K562 (cell line): ENCODE data around the gene PHF19. TPM values are rescaled to one million over a fixed set of nuclear protein-coding genes. Genes with fewer than 3 reads are reported as not detected.

Source experiments
- ATAC-seq: fragments of 200-7000 bp; cut with Tn5 transposase; 3 replicates; pipeline ENCODE4 v1.9.1; 2020; ENCODE audit warnings: moderate library complexity
- BruUV-seq: library from RNA; stranded (reverse); fragments of 400-500 nt; replicated peaks from 2 replicates; lab custom pipeline; 2021; lab: Mats Ljungman, UMichigan
- CTCF ChIA-PET: fragments of 300-600 bp; formaldehyde crosslinking; extraction: SDS; loops from one replicate; lab custom pipeline; 2021; ENCODE audit warnings: low intra/inter-chr PET ratio; lab: Yijun Ruan, JAX
- POLR2A ChIA-PET: fragments of 300-600, 350-650 bp; sonication (Branson Sonifier 250); formaldehyde crosslinking; extraction: SDS; loops from one replicate; lab custom pipeline; 2021; ENCODE audit warnings: antibody characterized with exemption, inconsistent platforms; lab: Yijun Ruan, JAX
- DNase-seq, 4 experiments: peaks; one replicate each; pipeline versions ENCODE4 v3.0.0 to v3.0.0-alpha.2; 2011 to 2018; ENCODE audit warnings: low spot score in 3 of 4, mixed read lengths in 3 of 4; ENCODE audit errors: extremely low read depth in 1 of 4
- FAIRE-seq: peaks from 2 replicates; lab custom pipeline; 2011; peaks lifted over from hg19 to GRCh38; lab: Jason Lieb, UNC
- H2AFZ ChIP-seq: 2 replicates; pipeline ENCODE4 v1.6.0; 2011; ENCODE audit warnings: low read depth, low read length, control low read depth, inconsistent platforms
- H3K27ac ChIP-seq: fragments of 200-600 bp; 3 replicates; pipeline ENCODE4 v1.8.0; 2011; ENCODE audit warnings: low read depth, mild to moderate bottlenecking, control low read depth, inconsistent platforms, low read length, moderate library complexity, mixed read lengths; ENCODE audit errors: extremely low read depth
- H3K27me3 ChIP-seq, 2 experiments: fragments of 300-600 bp in 1 of 2; 2 replicates in 1 of 2; 3 replicates in 1 of 2; pipeline versions ENCODE4 v1.6.0 to v1.8.0; 2011; ENCODE audit warnings: inconsistent platforms in 2 of 2, low read length in 2 of 2, mild to moderate bottlenecking in 1 of 2, mixed read lengths in 1 of 2, moderate library complexity in 1 of 2; ENCODE audit not compliant: control insufficient read depth in 2 of 2, insufficient read depth in 2 of 2
- H3K36me3 ChIP-seq: fragments of 300-600 bp; 3 replicates; pipeline ENCODE4 v1.8.0; 2011; ENCODE audit warnings: mild to moderate bottlenecking, low read length, inconsistent platforms; ENCODE audit not compliant: control insufficient read depth, insufficient read depth
- H3K4me1 ChIP-seq, 2 experiments: fragments of 200-600 bp in 1 of 2; replicated peaks in 1 of 2; 2 replicates in 1 of 2; 3 replicates in 1 of 2; pipeline versions ENCODE4 v1.5.1 to v1.8.0; 2011; ENCODE audit warnings: inconsistent platforms in 2 of 2, low read length in 2 of 2, mild to moderate bottlenecking in 1 of 2, mixed read lengths in 1 of 2, moderate library complexity in 1 of 2; ENCODE audit not compliant: control insufficient read depth in 2 of 2, insufficient read depth in 2 of 2
- H3K4me2 ChIP-seq: 2 replicates; pipeline ENCODE4 v1.6.1; 2011; ENCODE audit warnings: low read length, control low read depth, inconsistent platforms, mixed read lengths; ENCODE audit not compliant: insufficient read depth
- H3K4me3 ChIP-seq: fragments of 200-600 bp; sonication (generic), shearing (Covaris generic); 2 replicates; pipeline ENCODE4 v1.5.1; 2016; ENCODE audit warnings: control low read depth, inconsistent platforms
- H3K79me2 ChIP-seq: fragments of 200-600 bp; 3 replicates; pipeline ENCODE4 v1.8.0; 2011; ENCODE audit warnings: low read length, inconsistent platforms; ENCODE audit not compliant: control insufficient read depth, insufficient read depth
- H3K9ac ChIP-seq, 2 experiments: 2 replicates each; pipeline versions ENCODE4 v1.6.0 to v1.6.1; 2011; ENCODE audit warnings: low read depth in 2 of 2, low read length in 2 of 2, control low read depth in 1 of 2, inconsistent platforms in 1 of 2, mild to moderate bottlenecking in 1 of 2, mixed read lengths in 1 of 2; ENCODE audit not compliant: insufficient read depth in 1 of 2
- H3K9me1 ChIP-seq: one replicate; pipeline ENCODE4 v1.6.0; 2011; ENCODE audit warnings: inconsistent platforms, mild to moderate bottlenecking, low read length, moderate library complexity; ENCODE audit not compliant: control insufficient read depth, insufficient read depth
- H3K9me3 ChIP-seq: replicated peaks from 2 replicates; pipeline ENCODE4 v1.5.1; 2011; ENCODE audit warnings: low read depth, low read length, inconsistent platforms; ENCODE audit not compliant: control insufficient read depth, insufficient read depth
- H4K20me1 ChIP-seq: replicated peaks from 2 replicates; pipeline ENCODE4 v1.6.1; 2011; ENCODE audit warnings: low read length, inconsistent platforms, mixed read lengths; ENCODE audit not compliant: control insufficient read depth, insufficient read depth
- COPS2 ChIP-seq: fragments of 450-650 bp; conservative IDR thresholded peaks from 2 replicates; pipeline ENCODE4 v1.6.1; 2016; ENCODE audit warnings: mild to moderate bottlenecking, moderate library complexity
- DNMT1 ChIP-seq: fragments of 450-650 bp; IDR thresholded peaks from 2 replicates; pipeline ENCODE4 v1.6.1; 2016; ENCODE audit warnings: antibody characterized with exemption, mild to moderate bottlenecking
- E2F1 ChIP-seq: sonication (generic); formaldehyde crosslinking; IDR thresholded peaks from 2 replicates; pipeline ENCODE4 v1.8.1; 2023; ENCODE audit warnings: mild to moderate bottlenecking, missing genetic modification reagents, moderate library complexity
- ELK1 ChIP-seq: sonication (generic); formaldehyde crosslinking; IDR thresholded peaks from 2 replicates; pipeline ENCODE4 v1.8.1; 2022; ENCODE audit warnings: missing genetic modification reagents
- EWSR1 ChIP-seq: fragments of 450-650 bp; IDR thresholded peaks from 2 replicates; pipeline ENCODE4 v1.6.1; 2018; ENCODE audit warnings: borderline replicate concordance, mild to moderate bottlenecking, low read depth, moderate library complexity; ENCODE audit not compliant: partially characterized antibody
- FOXO4 ChIP-seq: fragments of 450-650 bp; formaldehyde crosslinking; IDR thresholded peaks from 2 replicates; pipeline ENCODE4 v1.4.0; 2020; ENCODE audit warnings: mild to moderate bottlenecking, moderate library complexity
- FOXP1 ChIP-seq: sonication (generic); formaldehyde crosslinking; IDR thresholded peaks from 2 replicates; pipeline ENCODE4 v1.8.0; 2022; ENCODE audit warnings: mild to moderate bottlenecking, missing genetic modification reagents
- GTF2B ChIP-seq: IDR thresholded peaks from 2 replicates; pipeline ENCODE4 v1.6.1; 2011; ENCODE audit not compliant: insufficient read length; ENCODE audit errors: extremely low read depth
- GTF2E2 ChIP-seq: fragments of 200-800 bp; sonication (Bioruptor generic); IDR thresholded peaks from 2 replicates; pipeline ENCODE4 v1.6.1; 2016; ENCODE audit warnings: missing genetic modification characterization, missing compliant biosample characterization
- HDGF ChIP-seq: fragments of 450-650 bp; IDR thresholded peaks from 2 replicates; pipeline ENCODE4 v1.6.1; 2016
- MBD2 ChIP-seq: sonication (generic); IDR thresholded peaks from 2 replicates; pipeline ENCODE4 v1.6.1; 2016; ENCODE audit warnings: low read depth, borderline replicate concordance
- MTA1 ChIP-seq: fragments of 450-650 bp; IDR thresholded peaks from 2 replicates; pipeline ENCODE4 v1.6.1; 2017; ENCODE audit warnings: borderline replicate concordance
- NCOA2 ChIP-seq, 2 experiments: fragments of 450-650 bp; IDR thresholded peaks; 2 replicates each; pipeline ENCODE4 v1.6.1; 2018; ENCODE audit warnings: mild to moderate bottlenecking in 2 of 2, moderate library complexity in 1 of 2; ENCODE audit not compliant: partially characterized antibody in 2 of 2
- PHF20 ChIP-seq: fragments of 450-650 bp; IDR thresholded peaks from 2 replicates; pipeline ENCODE4 v1.6.1; 2018; ENCODE audit not compliant: partially characterized antibody
- POLR2H ChIP-seq: IDR thresholded peaks from 2 replicates; pipeline ENCODE4 v1.6.1; 2016; ENCODE audit warnings: missing genetic modification characterization, low read depth, mild to moderate bottlenecking, control low read depth, missing compliant biosample characterization, moderate library complexity
- XRCC3 ChIP-seq: fragments of 450-650 bp; IDR thresholded peaks from 2 replicates; pipeline ENCODE4 v1.6.1; 2017; ENCODE audit warnings: mild to moderate bottlenecking, moderate library complexity
- ZNF57 ChIP-seq: fragments of 450-650 bp; formaldehyde crosslinking; IDR thresholded peaks from 2 replicates; pipeline ENCODE4 v1.4.0; 2020; ENCODE audit warnings: mild to moderate bottlenecking, moderate library complexity
- WGBS: fragments of 100-300 bp; shearing (Covaris generic); methylation state at CpG from one replicate; pipeline ENCODE4 v1.1.6; 2016; ENCODE audit warnings: low coverage, mixed read lengths; ENCODE audit not compliant: insufficient coverage; ENCODE audit errors: missing lambda C conversion rate; 5-methylcytosine and 5-hydroxymethylcytosine counted together
- in situ Hi-C: fragments of 300-500 bp; cut with MboI; formaldehyde crosslinking; loops from 4 replicates; pipeline ENCODE4 v1.15.0; 2018; ENCODE audit warnings: inconsistent platforms, mixed read lengths
- intact Hi-C: fragments of 100-400 bp; cut with micrococcal nuclease; formaldehyde crosslinking; loops from 2 replicates; pipeline ENCODE4 v1.14.2; 2022
- polyA plus RNA-seq, 8 experiments: library from polyadenylated mRNA; depleted of rRNA in 4 of 8; stranded (reverse) in 5 of 8; unstranded in 3 of 8; fragments of >200 nt; fragmentation: Nextera tagmentation in 2 of 8; fragmentation: Illumina TruSeq in 1 of 8; extraction: Ambion mirVana in 2 of 8; extraction: Trizol in 1 of 8; gene quantifications; 2 replicates each; pipeline versions ENCODE4 v1.2.1 to v1.2.3, GENCODE V29; 2011 to 2014; ENCODE audit warnings: inconsistent platforms in 1 of 8, missing spikeins in 1 of 8
- total RNA-seq, 7 experiments: library from RNA; depleted of rRNA in 6 of 7; stranded (reverse); fragments of >200 nt in 6 of 7; fragmentation: Illumina TruSeq in 2 of 7; extraction: Trizol in 2 of 7; gene quantifications; 2 replicates each; pipeline versions ENCODE4 v1.2.1 to v1.2.3, GENCODE V29; 2011 to 2021; ENCODE audit warnings: low replicate concordance in 1 of 7
- TF ChIP-seq, protein P1 (sequence below): fragments of 250-450 bp; sonication (Bioruptor Pico); IDR thresholded peaks from 2 replicates; pipeline ENCODE4 v1.8.0; 2022; ENCODE audit warnings: inconsistent platforms

PHF19 gene
- total and polyA plus RNA-seq, 9 of the 15 experiments (the other 6 are each of a cell fraction or from before 2014, with no cell fraction given): 95.8 to 403 (median 255) TPM

DNA sequence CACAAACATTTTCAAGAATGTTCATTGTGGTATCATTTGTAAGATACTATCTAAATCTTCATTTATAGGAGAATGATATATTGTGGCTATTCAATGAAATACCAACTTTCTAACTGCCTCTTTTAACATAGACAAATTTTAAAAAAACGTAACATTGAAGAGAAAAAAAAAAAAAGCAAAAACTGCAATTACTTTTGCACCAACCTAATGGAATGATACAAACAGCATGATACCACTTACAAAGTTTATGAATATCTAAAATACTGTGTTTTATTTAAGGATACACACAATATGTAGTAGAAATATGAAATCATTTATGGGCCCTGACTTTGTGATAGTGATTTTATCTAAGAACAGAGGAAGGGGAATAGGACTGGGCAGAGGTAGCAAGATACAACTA is 58.4 kb downstream of the PHF19 start:
- Histone ChIP-seq H3K9me3 (no peaks in the 10 kb centered on the region), H3K4me3 (no peak overlapping the region), H3K27me3 (no peaks in the 10 kb centered on the region), H3K36me3 (peaks cover 91% of the 10 kb centered on the region), H4K20me1 (no peaks in the 10 kb centered on the region), H2AFZ (no peak overlapping the region), H3K79me2 (no peaks in the 10 kb centered on the region), H3K9ac (no peak overlapping the region), H3K4me2 (no peak overlapping the region), H3K9me1 (no peaks in the 10 kb centered on the region), H3K4me1 (no peaks in the 10 kb centered on the region), H3K27ac (no peak overlapping the region)
- 73% methylated on average over 1 of the region's 1 CpG for WGBS
- intact Hi-C loops (no loop called here), in situ Hi-C loops (no loop called here)
- FAIRE-seq (no peak), ATAC-seq (no peak), DNase-seq (no peak)
- ChIA-PET CTCF (no interaction called here), POLR2A (interaction anchor here (1.0 kb wide), 1 partner anchor 13 kb away, joined by 3 read pairs; no protein-coding TSS in a partner anchor)
- BruUV-seq: no TSS peak
- no peak for TF ChIP-seq COPS2
- TF ChIP-seq FOXP1: no peak
- no peak for TF ChIP-seq HDGF
- no peak for TF ChIP-seq MTA1
- no peak for TF ChIP-seq ZNF57 (CRISPR knock-in tag)
- no peak for TF ChIP-seq MBD2
- TF ChIP-seq FOXO4 (CRISPR knock-in tag): no peak
- TF ChIP-seq DNMT1: no peak
- no peak for TF ChIP-seq ELK1 (CRISPR knock-in tag)
- TF ChIP-seq GTF2B: no peak
- TF ChIP-seq NCOA2 (IDR thresholded peaks at IDR 0.05; ENCODE audit: partially characterized antibody in 2 of 2): no peak
- TF ChIP-seq GTF2E2 (tag): peak; percentile 47; the same call in 1 of the 2 replicates
- no peak for TF ChIP-seq XRCC3
- TF ChIP-seq, protein P1, sequence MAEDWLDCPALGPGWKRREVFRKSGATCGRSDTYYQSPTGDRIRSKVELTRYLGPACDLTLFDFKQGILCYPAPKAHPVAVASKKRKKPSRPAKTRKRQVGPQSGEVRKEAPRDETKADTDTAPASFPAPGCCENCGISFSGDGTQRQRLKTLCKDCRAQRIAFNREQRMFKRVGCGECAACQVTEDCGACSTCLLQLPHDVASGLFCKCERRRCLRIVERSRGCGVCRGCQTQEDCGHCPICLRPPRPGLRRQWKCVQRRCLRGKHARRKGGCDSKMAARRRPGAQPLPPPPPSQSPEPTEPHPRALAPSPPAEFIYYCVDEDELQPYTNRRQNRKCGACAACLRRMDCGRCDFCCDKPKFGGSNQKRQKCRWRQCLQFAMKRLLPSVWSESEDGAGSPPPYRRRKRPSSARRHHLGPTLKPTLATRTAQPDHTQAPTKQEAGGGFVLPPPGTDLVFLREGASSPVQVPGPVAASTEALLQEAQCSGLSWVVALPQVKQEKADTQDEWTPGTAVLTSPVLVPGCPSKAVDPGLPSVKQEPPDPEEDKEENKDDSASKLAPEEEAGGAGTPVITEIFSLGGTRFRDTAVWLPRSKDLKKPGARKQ: peak; percentile 78; the same call in 1 of the 2 replicates
- peak; percentile 72 for TF ChIP-seq POLR2H (tag)
- TF ChIP-seq PHF20: no peak
- TF ChIP-seq EWSR1: no peak
- TF ChIP-seq E2F1 (CRISPR knock-in tag): no peak
